Testis (tissue), 3 donors: ENCODE results near the gene HIP1. TPM values are rescaled to one million over a fixed set of nuclear protein-coding genes. Genes with fewer than 3 reads are reported as not detected.
"Not testable (repeated sequence)": the region's sequence is repeated elsewhere in the genome, so short reads cannot be mapped to it uniquely, and the experiment has no call there.

Experiments
- DNase-seq: peaks from one replicate; pipeline ENCODE4 v3.0.0-alpha.2; 2019
- H3K27ac ChIP-seq, 2 donors: fragments of 200-600 bp; sonication (generic); one replicate each; pipeline ENCODE4 v1.5.1; 2019
- H3K27me3 ChIP-seq: fragments of 200-600 bp; sonication (generic); one replicate; pipeline ENCODE4 v1.5.1; 2019
- H3K36me3 ChIP-seq: fragments of 200-600 bp; sonication (generic); one replicate; pipeline ENCODE4 v1.5.1; 2017; ENCODE audit warnings: low read depth; ENCODE audit errors: missing control alignments
- H3K4me1 ChIP-seq: fragments of 200-600 bp; sonication (generic); one replicate; pipeline ENCODE4 v1.5.1; 2019
- H3K4me3 ChIP-seq, 2 donors: fragments of 200-600 bp; sonication (generic); one replicate each; pipeline ENCODE4 v1.5.1; 2017 to 2019
- H3K9me3 ChIP-seq: fragments of 200-600 bp; sonication (generic); one replicate; pipeline ENCODE4 v1.5.1; 2017
- CTCF ChIP-seq, 3 experiments: fragments of 450-650 bp in 2 of 3; fragments of 200-600 bp in 1 of 3; sonication (generic) in 1 of 3; IDR thresholded peaks; one replicate each; pipeline ENCODE4 v1.5.1; 2016 to 2019; ENCODE audit warnings: antibody characterized with exemption in 3 of 3, mild to moderate bottlenecking in 2 of 3, moderate library complexity in 1 of 3
- POLR2A ChIP-seq: fragments of 450-650 bp; IDR thresholded peaks from one replicate; pipeline ENCODE4 v1.6.1; 2017; ENCODE audit warnings: antibody characterized with exemption, mild to moderate bottlenecking, moderate library complexity
- WGBS, 2 donors: methylation state at CpG; one replicate each; pipeline ENCODE4 v1.1.5; 2018; 5-methylcytosine and 5-hydroxymethylcytosine counted together
- intact Hi-C: fragments of 100-400 bp; cut with DNase I; formaldehyde crosslinking; loops from one replicate; pipeline ENCODE4 v1.15.1; 2023; ENCODE audit warnings: low total_unique reads
- polyA plus RNA-seq: library from polyadenylated mRNA; stranded (reverse); fragments of 350-450 nt; fragmentation: Illumina TruSeq; extraction: RNeasy Lipid Tissue Mini Kit (QIAGEN cat#74804); gene quantifications from one replicate; pipeline ENCODE4 v1.2.3, GENCODE V29; 2014; ENCODE audit warnings: low read depth, low replicate concordance; ENCODE audit not compliant: insufficient read depth
- total RNA-seq, 2 donors: library from RNA; depleted of rRNA; stranded (reverse); fragments of >200 nt; gene quantifications; one replicate each; pipeline ENCODE4 v1.2.3, GENCODE V29; 2016

Gene HIP1
- total and polyA plus RNA-seq, 3 donors from 2014 or later = 43.5 to 85.4 (median 68.0) TPM

GRCh38 chr7:75729851-75730274 lies 8.9 kb downstream of the HIP1 start:
- TF ChIP-seq CTCF (IDR thresholded peaks at IDR 0.05) = no peak
- no peaks in the 10 kb centered on the region for H3K9me3 ChIP-seq
- intact Hi-C loops = no loop called here
- DNase-seq = no peak
- H3K27me3 ChIP-seq = no peaks in the 10 kb centered on the region
- no peak overlapping the region for H3K27ac ChIP-seq
- 64 to 86% methylated on average over 4 of the region's 4 CpGs for WGBS, 2 donors
- peaks cover 3% of the 10 kb centered on the region for H3K4me1 ChIP-seq
- no peak overlapping the region for H3K4me3 ChIP-seq
- H3K36me3 ChIP-seq = no peaks in the 10 kb centered on the region

DNA sequence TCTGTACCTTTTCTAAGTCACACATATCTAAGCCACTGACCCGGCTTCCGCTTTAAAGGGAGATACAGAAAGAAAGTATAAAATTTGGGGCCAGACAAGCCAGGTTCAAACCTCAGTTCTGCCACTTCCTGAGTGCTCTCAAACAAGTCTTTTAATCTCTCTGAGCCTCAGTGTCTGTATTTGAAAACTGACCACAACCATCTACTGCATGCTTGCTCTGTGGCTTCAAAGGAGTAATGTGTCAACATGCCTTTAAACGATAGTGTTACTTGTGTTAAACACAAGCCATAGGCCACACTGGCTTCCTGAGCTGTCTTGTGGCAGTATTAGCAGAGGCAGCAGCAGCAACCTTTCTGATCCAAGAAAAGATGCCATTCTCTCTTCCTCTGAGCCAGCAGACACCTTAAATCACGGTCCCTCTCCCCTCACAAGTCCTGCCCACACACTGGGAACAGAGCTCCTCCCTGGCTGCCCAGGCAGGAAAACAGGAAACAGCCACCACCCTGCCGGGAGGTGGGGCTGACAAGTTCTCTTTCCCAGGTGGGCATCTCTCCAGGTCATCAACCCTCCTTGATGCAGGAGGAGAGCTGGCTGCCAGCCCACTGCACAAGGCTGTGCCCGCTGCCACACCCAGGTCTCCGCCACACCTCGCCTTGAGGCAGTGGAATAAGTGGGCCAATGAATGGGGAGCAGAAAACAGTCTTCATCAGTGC lies 10.7 kb downstream of the HIP1 start:
- H3K27ac ChIP-seq = no peak overlapping the region
- TF ChIP-seq POLR2A (no peak), CTCF (IDR thresholded peaks at IDR 0.05) (no peak)
- H3K4me1 ChIP-seq = peaks cover 3% of the 10 kb centered on the region
- no peaks in the 10 kb centered on the region for H3K36me3 ChIP-seq
- intact Hi-C loops = no loop called here
- H3K9me3 ChIP-seq = no peaks in the 10 kb centered on the region
- WGBS, 2 donors = 60 to 80% methylated on average over 8 of the region's 8 CpGs
- H3K4me3 ChIP-seq = no peak overlapping the region
- H3K27me3 ChIP-seq = no peaks in the 10 kb centered on the region
- no peak for DNase-seq

DNA sequence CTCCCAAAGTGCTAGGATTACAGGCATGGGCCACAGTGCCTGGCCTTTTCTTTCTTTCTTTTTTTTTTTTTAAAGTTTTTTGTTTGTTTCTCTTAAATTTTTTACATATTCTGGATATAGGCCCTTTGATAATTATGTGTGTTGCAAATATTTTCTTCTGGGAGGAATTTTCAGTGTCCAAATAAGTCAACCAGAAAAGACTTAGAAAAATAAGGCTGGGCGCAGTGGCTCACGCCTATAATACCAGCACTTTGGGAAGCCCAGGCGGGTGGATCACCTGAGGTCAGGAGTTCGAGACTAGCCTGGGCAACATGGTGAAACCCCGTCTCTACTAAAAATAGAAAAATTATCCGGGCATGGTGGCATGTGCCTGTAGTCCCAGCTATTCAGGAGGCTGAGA lies 11.4 kb downstream of the HIP1 start:
- H3K4me3 ChIP-seq, H3K9me3 ChIP-seq, H3K27me3 ChIP-seq, H3K36me3 ChIP-seq, H3K27ac ChIP-seq, DNase-seq, intact Hi-C loops, H3K4me1 ChIP-seq: not testable (repeated sequence)
- WGBS, 2 donors = 78 to 84% methylated on average over 6 of the region's 6 CpGs

GRCh38 chr7:75725306-75725705 lies 13.4 kb downstream of the HIP1 start:
- DNase-seq = no peak
- H3K9me3 ChIP-seq = no peaks in the 10 kb centered on the region
- no peak overlapping the region for H3K27ac ChIP-seq
- H3K27me3 ChIP-seq = no peaks in the 10 kb centered on the region
- intact Hi-C loops = no loop called here
- H3K4me1 ChIP-seq = peaks cover 3% of the 10 kb centered on the region
- TF ChIP-seq CTCF (IDR thresholded peaks at IDR 0.05) = no peak
- no peak for TF ChIP-seq POLR2A
- 89 to 90% methylated on average over 6 of the region's 6 CpGs for WGBS, 2 donors
- no peaks in the 10 kb centered on the region for H3K36me3 ChIP-seq
- H3K4me3 ChIP-seq = no peak overlapping the region

DNA sequence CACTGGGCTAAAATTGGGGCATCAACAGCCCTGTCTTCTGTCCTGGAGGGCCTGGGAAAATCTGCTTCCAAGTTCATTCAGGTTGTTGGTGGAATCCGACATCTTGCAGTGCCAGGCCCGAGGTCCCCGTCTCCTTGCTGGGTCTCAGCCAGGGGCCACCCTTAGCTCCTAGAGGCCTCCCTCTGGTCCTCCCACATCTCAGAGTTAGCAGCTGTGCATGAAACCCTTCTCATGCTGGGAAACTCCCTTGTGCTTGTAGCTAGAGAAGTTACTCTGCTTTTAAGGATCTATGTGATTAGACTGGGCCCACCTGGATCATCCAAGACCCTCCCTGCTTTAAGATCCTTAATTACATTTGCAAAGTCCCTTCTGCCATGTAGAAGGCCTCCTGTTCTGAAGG lies 15.3 kb downstream of the HIP1 start:
- whole genome bisulfite sequencing, 2 donors = 62% methylated on average over 3 of the region's 3 CpGs; no CpG with 5 or more reads in 1 of the 2 donors
- intact Hi-C loops = no loop called here
- no peak for DNase-seq

More for the DNA sequence above, 15.3 kb downstream of the HIP1 start:
- H3K27ac ChIP-seq = no peak overlapping the region
- H3K4me1 ChIP-seq = peaks cover 3% of the 10 kb centered on the region
- TF ChIP-seq CTCF (IDR thresholded peaks at IDR 0.05) (no peak), POLR2A (no peak)
- H3K9me3 ChIP-seq = no peaks in the 10 kb centered on the region
- no peaks in the 10 kb centered on the region for H3K27me3 ChIP-seq
- no peaks in the 10 kb centered on the region for H3K36me3 ChIP-seq
- no peak overlapping the region for H3K4me3 ChIP-seq
